ENCODE data around the gene BICDL1.

DNA sequence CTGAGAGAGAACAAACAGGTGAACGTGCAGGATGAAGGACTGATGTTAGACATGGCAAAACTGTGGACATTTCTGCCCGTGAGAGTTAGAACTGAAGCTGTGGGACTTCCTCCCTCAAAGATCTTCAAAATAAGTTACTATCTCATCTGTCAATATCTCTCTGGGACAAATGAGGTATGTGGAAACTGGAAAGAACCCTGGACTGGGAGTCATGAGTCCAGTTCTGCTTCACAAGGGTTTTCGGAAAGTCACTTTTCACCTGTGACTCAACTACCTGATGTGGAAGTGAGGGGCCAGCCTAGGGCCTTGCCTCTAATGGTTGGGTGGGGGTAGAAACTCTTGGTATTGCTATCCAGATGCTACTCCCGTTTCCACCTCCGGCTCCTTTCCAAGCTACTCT is 80.2 kb downstream of the BICDL1 start:
- TF ChIP-seq POLR2A (IDR thresholded peaks at IDR 0.05), result no peak
- TF ChIP-seq, protein P1, sequence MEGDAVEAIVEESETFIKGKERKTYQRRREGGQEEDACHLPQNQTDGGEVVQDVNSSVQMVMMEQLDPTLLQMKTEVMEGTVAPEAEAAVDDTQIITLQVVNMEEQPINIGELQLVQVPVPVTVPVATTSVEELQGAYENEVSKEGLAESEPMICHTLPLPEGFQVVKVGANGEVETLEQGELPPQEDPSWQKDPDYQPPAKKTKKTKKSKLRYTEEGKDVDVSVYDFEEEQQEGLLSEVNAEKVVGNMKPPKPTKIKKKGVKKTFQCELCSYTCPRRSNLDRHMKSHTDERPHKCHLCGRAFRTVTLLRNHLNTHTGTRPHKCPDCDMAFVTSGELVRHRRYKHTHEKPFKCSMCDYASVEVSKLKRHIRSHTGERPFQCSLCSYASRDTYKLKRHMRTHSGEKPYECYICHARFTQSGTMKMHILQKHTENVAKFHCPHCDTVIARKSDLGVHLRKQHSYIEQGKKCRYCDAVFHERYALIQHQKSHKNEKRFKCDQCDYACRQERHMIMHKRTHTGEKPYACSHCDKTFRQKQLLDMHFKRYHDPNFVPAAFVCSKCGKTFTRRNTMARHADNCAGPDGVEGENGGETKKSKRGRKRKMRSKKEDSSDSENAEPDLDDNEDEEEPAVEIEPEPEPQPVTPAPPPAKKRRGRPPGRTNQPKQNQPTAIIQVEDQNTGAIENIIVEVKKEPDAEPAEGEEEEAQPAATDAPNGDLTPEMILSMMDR (IDR thresholded peaks at IDR 0.05), result no peak
